Hepatocyte (in vitro differentiated cells): ENCODE measurements around the gene RASSF6.

Experiments
- EZH2 ChIP-seq: fragments of 200-600 bp; sonication (generic); IDR thresholded peaks from 2 replicates; pipeline ENCODE4 v1.6.1; 2016; ENCODE audit warnings: antibody characterized with exemption, mild to moderate bottlenecking, borderline replicate concordance
- EZH2phosphoT487 ChIP-seq: fragments of 200-600 bp; sonication (generic); IDR thresholded peaks from one replicate; pipeline ENCODE4 v1.6.1; 2018; ENCODE audit warnings: antibody characterized with exemption, mild to moderate bottlenecking, low read depth, moderate library complexity; ENCODE audit not compliant: unreplicated experiment, severe bottlenecking
- TF ChIP-seq, protein P1 (sequence below): fragments of 200-600 bp; sonication (generic); IDR thresholded peaks from 2 replicates; pipeline ENCODE4 v1.5.1; 2016; ENCODE audit warnings: antibody characterized with exemption, mild to moderate bottlenecking; ENCODE audit not compliant: poor library complexity

DNA sequence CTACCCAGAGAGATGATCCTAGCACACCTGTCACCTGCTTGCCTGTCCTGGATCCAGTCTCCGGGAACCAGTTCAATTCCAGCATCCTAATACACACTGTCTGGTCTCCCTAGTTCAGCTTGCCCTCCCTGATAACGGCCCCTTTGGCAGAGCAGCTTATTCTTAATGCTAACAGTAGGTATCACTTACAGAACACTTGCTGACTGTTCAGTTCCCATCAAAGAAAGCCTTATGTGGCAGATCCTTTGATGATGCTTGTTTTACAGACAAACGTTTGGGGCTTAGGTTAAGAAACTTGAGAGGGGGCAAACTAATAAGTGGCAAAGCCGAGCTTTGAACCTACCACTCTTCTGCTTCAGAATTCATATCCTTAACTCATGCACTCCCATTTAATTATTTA, 890 bp downstream of the RASSF6 start:
- TF ChIP-seq EZH2 = no peak
- TF ChIP-seq, protein P1, sequence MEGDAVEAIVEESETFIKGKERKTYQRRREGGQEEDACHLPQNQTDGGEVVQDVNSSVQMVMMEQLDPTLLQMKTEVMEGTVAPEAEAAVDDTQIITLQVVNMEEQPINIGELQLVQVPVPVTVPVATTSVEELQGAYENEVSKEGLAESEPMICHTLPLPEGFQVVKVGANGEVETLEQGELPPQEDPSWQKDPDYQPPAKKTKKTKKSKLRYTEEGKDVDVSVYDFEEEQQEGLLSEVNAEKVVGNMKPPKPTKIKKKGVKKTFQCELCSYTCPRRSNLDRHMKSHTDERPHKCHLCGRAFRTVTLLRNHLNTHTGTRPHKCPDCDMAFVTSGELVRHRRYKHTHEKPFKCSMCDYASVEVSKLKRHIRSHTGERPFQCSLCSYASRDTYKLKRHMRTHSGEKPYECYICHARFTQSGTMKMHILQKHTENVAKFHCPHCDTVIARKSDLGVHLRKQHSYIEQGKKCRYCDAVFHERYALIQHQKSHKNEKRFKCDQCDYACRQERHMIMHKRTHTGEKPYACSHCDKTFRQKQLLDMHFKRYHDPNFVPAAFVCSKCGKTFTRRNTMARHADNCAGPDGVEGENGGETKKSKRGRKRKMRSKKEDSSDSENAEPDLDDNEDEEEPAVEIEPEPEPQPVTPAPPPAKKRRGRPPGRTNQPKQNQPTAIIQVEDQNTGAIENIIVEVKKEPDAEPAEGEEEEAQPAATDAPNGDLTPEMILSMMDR = no peak
- TF ChIP-seq EZH2phosphoT487 = no peak
